Activated naive CD8-positive, alpha-beta T cell (primary cell): Measurements from ENCODE around the gene ZNF12.
A peak's percentile ranks its signal among the peaks of the same experiment; 100 is the strongest.

ENCODE experiments used
- H3K27ac Mint-ChIP-seq: one replicate; pipeline ENCODE4 v1.8.0; 2021; ENCODE audit warnings: mixed read lengths
- H3K27me3 Mint-ChIP-seq: one replicate; pipeline ENCODE4 v1.8.0; 2021; ENCODE audit warnings: mixed read lengths
- H3K36me3 Mint-ChIP-seq: one replicate; pipeline ENCODE4 v1.8.0; 2021; ENCODE audit warnings: mixed read lengths
- H3K4me1 Mint-ChIP-seq: one replicate; pipeline ENCODE4 v1.8.0; 2021; ENCODE audit warnings: low read depth, mixed read lengths
- H3K4me3 Mint-ChIP-seq: one replicate; pipeline ENCODE4 v1.8.0; 2021; ENCODE audit warnings: mild to moderate bottlenecking, mixed read lengths
- H3K9me3 Mint-ChIP-seq: one replicate; pipeline ENCODE4 v1.8.0; 2021; ENCODE audit warnings: low read depth, mixed read lengths

ZNF12 gene

DNA sequence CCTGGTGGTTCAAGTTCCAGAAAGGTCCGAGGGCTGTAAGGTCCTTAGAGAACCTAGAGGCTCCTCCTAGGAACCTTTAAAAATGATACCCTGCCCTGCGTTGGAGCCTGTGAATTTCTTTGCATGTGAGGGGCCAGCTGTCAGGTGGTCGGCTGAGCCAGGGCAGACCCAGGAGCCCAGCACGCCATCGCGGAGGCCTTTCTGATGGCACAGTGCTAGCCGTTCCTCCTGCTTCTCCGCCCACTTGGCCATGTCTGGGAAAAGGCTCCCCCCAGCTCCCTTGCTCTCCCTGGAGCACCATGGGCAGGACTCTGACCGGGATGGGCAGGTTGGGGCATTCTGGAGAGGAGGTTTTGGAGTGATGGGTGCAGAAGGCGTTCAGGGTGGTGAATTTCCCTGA lies 62.0 kb downstream of the ZNF12 start:
- peaks cover 4% of the 10 kb centered on the region for H3K36me3 Mint-ChIP-seq
- H3K9me3 Mint-ChIP-seq, result no peaks in the 10 kb centered on the region
- no peaks in the 10 kb centered on the region for H3K27me3 Mint-ChIP-seq
- H3K27ac Mint-ChIP-seq, result no peak overlapping the region
- no peak overlapping the region for H3K4me3 Mint-ChIP-seq
- H3K4me1 Mint-ChIP-seq, result peaks cover 6% of the 10 kb centered on the region

- Mint-ChIP-seq H3K36me3 (peaks cover 4% of the 10 kb centered on the region), H3K9me3 (no peaks in the 10 kb centered on the region), H3K4me1 (peaks cover 12% of the 10 kb centered on the region), H3K27ac (no peak overlapping the region), H3K4me3 (no peak overlapping the region), H3K27me3 (no peaks in the 10 kb centered on the region)
Observed at GRCh38 chr7:6643915-6644625, 62.7 kb downstream of the ZNF12 start.

- no peak overlapping the region for H3K27ac Mint-ChIP-seq
- peaks cover 4% of the 10 kb centered on the region for H3K36me3 Mint-ChIP-seq
- peaks cover 21% of the 10 kb centered on the region for H3K4me1 Mint-ChIP-seq
- no peaks in the 10 kb centered on the region for H3K9me3 Mint-ChIP-seq
- no peak overlapping the region for H3K4me3 Mint-ChIP-seq
- no peaks in the 10 kb centered on the region for H3K27me3 Mint-ChIP-seq
Observed at GRCh38 chr7:6642861-6643640, 63.7 kb downstream of the ZNF12 start.

DNA sequence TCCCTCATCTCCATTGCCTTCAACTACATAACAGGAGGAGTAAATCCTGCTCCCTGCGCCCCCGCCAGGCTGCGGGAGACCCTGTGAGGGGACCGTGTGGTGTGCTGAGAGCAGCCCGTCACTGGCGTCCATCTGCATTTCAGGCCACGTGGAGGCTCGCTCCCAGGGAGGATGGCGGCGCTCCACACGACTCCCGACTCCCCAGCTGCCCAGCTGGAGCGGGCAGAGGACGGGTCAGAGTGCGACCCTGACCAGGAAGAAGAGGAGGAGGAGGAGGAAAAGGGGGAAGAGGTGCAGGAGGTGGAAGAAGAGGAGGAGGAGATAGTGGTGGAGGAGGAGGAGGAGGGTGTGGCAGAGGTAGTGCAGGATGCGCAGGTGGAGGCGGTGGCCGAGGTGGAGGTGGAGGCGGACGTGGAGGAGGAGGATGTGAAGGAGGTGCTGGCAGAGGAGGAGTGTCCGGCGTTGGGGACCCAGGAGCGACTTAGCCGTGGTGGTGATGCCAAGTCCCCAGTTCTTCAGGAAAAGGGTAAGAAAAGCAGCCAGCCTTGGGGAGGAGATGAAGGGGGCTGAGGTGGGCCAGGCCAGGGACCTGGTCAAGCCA lies 64.4 kb downstream of the ZNF12 start:
- Mint-ChIP-seq H3K36me3 (peaks cover 4% of the 10 kb centered on the region), H3K4me3 (no peak overlapping the region), H3K27ac (no peak overlapping the region), H3K27me3 (no peaks in the 10 kb centered on the region), H3K9me3 (no peaks in the 10 kb centered on the region), H3K4me1 (peaks cover 24% of the 10 kb centered on the region)

- no peak overlapping the region for H3K27ac Mint-ChIP-seq
- no peaks in the 10 kb centered on the region for H3K27me3 Mint-ChIP-seq
- H3K4me1 Mint-ChIP-seq, result peaks cover 24% of the 10 kb centered on the region
- no peak overlapping the region for H3K4me3 Mint-ChIP-seq
- H3K9me3 Mint-ChIP-seq, result no peaks in the 10 kb centered on the region
- peaks cover 4% of the 10 kb centered on the region for H3K36me3 Mint-ChIP-seq
Observed at GRCh38 chr7:6641305-6642035, 65.3 kb downstream of the ZNF12 start.

DNA sequence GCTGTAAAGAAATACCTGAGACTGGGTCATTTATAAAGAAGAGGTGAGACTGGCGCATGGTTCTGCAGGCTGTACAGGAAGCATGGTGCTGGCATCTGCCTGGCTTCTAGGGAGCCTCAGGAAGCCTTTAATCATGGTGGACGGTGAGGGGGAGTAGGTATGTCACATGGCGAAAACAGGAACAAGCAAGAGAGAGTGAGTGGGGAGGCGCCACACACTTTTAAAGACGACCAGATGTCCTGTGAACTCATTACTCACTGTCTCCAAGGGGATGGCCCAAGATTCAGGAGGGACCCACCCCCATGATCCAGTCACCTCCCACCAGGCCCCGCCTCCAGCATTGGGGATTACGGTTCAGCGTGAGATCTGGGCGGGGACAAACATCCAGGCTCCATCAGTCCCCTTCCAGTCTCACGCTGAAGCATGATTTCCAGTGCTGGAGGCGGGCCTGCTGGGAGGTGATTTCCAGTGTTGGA lies 66.5 kb downstream of the ZNF12 start:
- peak overlapping the region; percentile 48 for H3K4me3 Mint-ChIP-seq
- H3K27me3 Mint-ChIP-seq, result no peaks in the 10 kb centered on the region
- H3K27ac Mint-ChIP-seq, result peak overlapping the region; percentile 78
- H3K4me1 Mint-ChIP-seq, result peaks cover 26% of the 10 kb centered on the region
- peaks cover 4% of the 10 kb centered on the region for H3K36me3 Mint-ChIP-seq
- no peaks in the 10 kb centered on the region for H3K9me3 Mint-ChIP-seq

DNA sequence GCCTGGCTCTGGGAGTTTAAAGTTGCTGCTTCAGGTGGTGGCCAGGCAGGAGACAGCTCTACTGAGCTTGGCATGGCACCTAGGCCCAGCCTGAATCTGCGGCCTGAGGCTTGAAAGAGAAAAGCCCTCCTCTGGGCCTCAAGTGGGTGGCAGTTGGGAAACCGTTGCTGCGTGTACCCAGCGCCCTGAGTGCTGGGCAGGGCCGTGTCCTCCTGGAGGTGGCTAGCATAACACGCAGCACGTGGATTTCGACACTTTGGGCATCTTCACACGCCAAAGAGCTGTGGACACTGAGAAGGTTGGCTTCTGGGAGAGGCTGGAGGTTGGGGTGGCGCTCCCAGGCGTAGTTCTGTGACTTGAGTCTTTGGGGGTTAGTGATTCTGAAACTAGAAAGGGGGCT lies 67.1 kb downstream of the ZNF12 start:
- peak overlapping the region; percentile 92 for H3K4me3 Mint-ChIP-seq
- peak overlapping the region; percentile 78 for H3K27ac Mint-ChIP-seq
- H3K27me3 Mint-ChIP-seq, result no peaks in the 10 kb centered on the region
- H3K36me3 Mint-ChIP-seq, result peaks cover 4% of the 10 kb centered on the region
- H3K4me1 Mint-ChIP-seq, result peaks cover 26% of the 10 kb centered on the region
- H3K9me3 Mint-ChIP-seq, result no peaks in the 10 kb centered on the region

- H3K27ac Mint-ChIP-seq, result peak overlapping the region; percentile 72
- no peaks in the 10 kb centered on the region for H3K9me3 Mint-ChIP-seq
- no peaks in the 10 kb centered on the region for H3K27me3 Mint-ChIP-seq
- peaks cover 26% of the 10 kb centered on the region for H3K4me1 Mint-ChIP-seq
- peaks cover 4% of the 10 kb centered on the region for H3K36me3 Mint-ChIP-seq
- H3K4me3 Mint-ChIP-seq, result peak overlapping the region; percentile 92
Observed at GRCh38 chr7:6639032-6639431, 67.7 kb downstream of the ZNF12 start.
